Measurements from ENCODE around the gene HOOK2. TPM values are rescaled to one million over a fixed set of nuclear protein-coding genes. Genes with fewer than 3 reads are reported as not detected.

HOOK2 gene
- total RNA-seq, 1 donor from 2014 or later, result 30.3 TPM

DNA sequence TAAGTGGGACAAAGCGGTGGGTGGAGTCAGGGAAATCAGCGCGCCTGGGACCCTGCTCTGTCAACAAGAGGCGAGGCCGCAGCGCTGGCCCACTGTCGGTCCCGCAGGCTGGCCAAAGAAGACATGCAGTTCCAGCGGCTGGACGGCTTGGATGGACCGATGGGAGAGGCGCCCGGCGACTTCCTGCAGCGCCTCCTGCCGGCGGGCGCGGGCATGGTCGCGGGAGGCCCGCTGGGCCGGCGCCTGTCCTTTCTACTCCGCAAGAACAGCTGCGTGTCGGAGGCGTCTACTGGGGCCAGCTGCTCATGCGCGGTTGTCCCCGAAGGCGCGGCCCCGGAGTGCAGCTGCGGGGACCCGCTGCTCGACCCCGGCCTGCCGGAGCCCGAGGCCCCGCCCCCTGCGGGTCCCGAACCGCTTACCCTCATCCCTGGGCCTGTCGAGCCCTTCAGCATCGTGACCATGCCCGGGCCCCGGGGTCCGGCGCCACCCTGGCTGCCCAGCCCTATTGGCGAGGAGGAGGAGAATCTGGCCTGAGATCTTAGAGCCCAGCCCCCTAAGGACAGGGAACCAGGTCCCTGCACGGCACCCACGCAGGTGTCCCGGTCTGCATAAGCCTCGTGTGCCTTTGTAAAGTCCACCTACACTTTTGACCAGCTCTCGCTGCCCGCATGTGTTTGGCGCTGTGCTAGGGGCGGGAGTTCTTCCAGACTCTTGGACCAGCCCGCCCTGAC, 17.6 kb downstream of the HOOK2 start:
- Mint-ChIP-seq H3K4me3 (ENCODE audit: unreplicated experiment) (no peak overlapping the region), H3K27me3 (ENCODE audit: unreplicated experiment) (peaks cover 2% of the 10 kb centered on the region), H3K4me1 (ENCODE audit: unreplicated experiment) (peaks cover 2% of the 10 kb centered on the region), H3K27ac (ENCODE audit: unreplicated experiment) (no peak overlapping the region), H3K36me3 (ENCODE audit: low read depth, unreplicated experiment) (no peaks in the 10 kb centered on the region), H3K9me3 (ENCODE audit: unreplicated experiment) (no peaks in the 10 kb centered on the region)
- TF ChIP-seq, protein P1, sequence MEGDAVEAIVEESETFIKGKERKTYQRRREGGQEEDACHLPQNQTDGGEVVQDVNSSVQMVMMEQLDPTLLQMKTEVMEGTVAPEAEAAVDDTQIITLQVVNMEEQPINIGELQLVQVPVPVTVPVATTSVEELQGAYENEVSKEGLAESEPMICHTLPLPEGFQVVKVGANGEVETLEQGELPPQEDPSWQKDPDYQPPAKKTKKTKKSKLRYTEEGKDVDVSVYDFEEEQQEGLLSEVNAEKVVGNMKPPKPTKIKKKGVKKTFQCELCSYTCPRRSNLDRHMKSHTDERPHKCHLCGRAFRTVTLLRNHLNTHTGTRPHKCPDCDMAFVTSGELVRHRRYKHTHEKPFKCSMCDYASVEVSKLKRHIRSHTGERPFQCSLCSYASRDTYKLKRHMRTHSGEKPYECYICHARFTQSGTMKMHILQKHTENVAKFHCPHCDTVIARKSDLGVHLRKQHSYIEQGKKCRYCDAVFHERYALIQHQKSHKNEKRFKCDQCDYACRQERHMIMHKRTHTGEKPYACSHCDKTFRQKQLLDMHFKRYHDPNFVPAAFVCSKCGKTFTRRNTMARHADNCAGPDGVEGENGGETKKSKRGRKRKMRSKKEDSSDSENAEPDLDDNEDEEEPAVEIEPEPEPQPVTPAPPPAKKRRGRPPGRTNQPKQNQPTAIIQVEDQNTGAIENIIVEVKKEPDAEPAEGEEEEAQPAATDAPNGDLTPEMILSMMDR (IDR thresholded peaks at IDR 0.05; ENCODE audit: unreplicated experiment), result peak; percentile 98
- DNase-seq (ENCODE audit: low spot score), result peak; percentile 90

DNA sequence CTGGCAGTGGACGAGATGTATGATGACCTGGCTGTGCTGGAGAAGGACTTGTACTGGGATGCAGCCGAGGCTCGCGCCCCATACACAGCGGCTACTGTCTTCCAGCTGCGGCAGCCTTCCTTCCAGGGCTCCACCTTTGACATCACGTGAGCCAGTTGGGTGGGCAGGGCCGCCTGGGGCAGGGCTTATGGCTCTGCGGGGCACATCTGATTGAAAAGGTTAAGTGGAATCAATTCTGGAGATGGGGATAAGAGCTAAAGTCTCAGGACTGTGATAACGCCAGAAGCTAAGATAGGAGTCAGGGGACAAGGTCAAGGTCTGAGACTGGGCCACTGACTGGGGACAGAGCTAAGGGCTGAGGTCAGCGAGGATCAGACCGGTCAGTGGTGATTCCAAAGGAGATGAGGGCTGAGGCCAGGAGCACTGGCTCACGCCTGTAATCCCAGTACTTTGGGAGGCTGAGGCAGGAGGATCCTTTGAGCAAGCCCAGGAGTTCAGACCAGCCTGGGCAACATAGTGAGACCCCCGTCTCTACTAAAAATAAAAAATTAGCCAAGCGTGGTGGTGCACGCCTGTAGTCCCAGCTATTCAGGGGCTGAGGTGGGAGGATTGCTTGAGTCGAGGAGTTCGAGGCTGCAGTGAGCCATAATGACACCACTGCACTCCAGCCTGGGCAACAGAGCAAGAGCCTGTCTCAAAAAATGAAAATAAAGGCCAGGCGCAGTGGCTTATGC, 19.0 kb downstream of the HOOK2 start:
- TF ChIP-seq, protein P1 (IDR thresholded peaks at IDR 0.05; ENCODE audit: unreplicated experiment), result no peak
- no peak for DNase-seq (ENCODE audit: low spot score)
- H3K4me1 Mint-ChIP-seq (ENCODE audit: unreplicated experiment), result peaks cover 6% of the 10 kb centered on the region
- peaks cover 2% of the 10 kb centered on the region for H3K27me3 Mint-ChIP-seq (ENCODE audit: unreplicated experiment)
- no peak overlapping the region for H3K4me3 Mint-ChIP-seq (ENCODE audit: unreplicated experiment)
- H3K27ac Mint-ChIP-seq (ENCODE audit: unreplicated experiment), result no peak overlapping the region
- H3K9me3 Mint-ChIP-seq (ENCODE audit: unreplicated experiment), result no peaks in the 10 kb centered on the region
- no peaks in the 10 kb centered on the region for H3K36me3 Mint-ChIP-seq (ENCODE audit: low read depth, unreplicated experiment)

DNA sequence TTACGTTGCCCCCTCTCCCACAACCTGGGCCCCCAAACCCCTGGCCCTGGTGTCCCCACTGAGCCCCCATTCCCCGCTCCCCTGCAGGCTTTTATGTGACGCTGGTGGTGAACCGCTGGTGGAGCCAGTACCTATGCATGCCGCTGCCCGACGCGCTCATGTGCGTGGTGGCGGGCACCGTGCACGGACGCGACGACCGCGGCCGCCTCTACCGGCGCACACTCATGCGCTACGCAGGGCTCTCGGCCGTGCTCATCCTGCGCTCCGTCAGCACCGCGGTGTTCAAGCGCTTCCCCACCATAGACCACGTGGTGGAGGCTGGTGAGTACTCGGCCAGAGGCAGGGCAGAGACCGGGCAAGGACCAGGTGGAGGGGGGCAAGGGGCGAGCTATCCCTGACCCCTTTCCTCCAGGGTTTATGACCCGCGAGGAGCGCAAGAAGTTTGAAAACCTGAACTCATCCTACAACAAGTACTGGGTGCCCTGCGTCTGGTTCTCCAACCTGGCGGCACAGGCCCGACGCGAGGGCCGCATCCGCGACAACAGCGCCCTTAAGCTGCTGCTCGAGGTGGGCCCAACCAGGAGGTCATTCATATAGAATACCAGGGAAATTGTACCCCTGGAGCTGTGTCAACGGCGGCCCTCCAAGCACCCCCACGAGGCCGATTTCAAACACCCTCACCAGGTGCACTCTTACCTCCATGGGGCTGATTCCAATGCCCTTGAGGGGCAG, 20.7 kb downstream of the HOOK2 start:
- Mint-ChIP-seq H3K4me3 (ENCODE audit: unreplicated experiment) (no peak overlapping the region), H3K9me3 (ENCODE audit: unreplicated experiment) (no peaks in the 10 kb centered on the region), H3K4me1 (ENCODE audit: unreplicated experiment) (peaks cover 10% of the 10 kb centered on the region), H3K36me3 (ENCODE audit: low read depth, unreplicated experiment) (no peaks in the 10 kb centered on the region), H3K27me3 (ENCODE audit: unreplicated experiment) (peaks cover 9% of the 10 kb centered on the region), H3K27ac (ENCODE audit: unreplicated experiment) (no peak overlapping the region)
- DNase-seq (ENCODE audit: low spot score), result no peak
- TF ChIP-seq, protein P1 (IDR thresholded peaks at IDR 0.05; ENCODE audit: unreplicated experiment), result no peak

DNA sequence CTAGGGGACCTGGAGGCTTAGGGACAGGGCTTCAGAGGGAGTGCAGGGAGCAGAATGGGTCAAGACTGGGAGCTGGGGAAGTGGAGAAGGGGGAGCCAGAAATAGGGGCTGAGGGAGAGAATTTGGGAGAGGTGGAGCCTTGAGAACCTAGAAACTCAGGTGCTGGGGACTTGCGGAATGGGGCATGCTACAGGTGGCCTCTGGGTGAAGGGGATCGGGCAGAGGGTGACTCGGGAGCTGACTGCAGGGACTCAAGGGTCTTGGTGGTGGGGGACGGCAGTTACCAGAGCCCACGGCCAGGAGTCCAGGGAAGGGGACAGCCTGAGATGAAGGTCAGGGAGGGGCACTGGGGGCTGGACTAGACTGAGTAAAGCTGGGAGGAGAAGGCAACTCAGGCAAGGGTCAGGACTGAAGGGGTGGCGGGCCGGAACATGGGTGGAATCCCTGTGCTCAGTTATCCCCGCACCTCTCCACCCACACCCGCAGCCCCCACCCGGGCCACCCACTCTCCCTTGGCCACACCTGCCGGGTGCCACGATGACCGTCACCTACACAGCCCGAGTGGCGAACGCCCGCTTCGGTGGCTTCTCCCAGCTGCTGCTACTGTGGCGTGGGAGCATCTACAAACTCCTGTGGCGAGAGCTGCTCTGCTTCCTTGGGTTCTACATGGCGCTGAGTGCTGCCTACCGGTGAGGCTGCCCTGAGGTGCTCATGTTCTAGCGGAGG, 23.1 kb downstream of the HOOK2 start:
- TF ChIP-seq, protein P1 (IDR thresholded peaks at IDR 0.05; ENCODE audit: unreplicated experiment), result no peak
- H3K4me1 Mint-ChIP-seq (ENCODE audit: unreplicated experiment), result peaks cover 8% of the 10 kb centered on the region
- H3K27me3 Mint-ChIP-seq (ENCODE audit: unreplicated experiment), result peaks cover 11% of the 10 kb centered on the region
- H3K36me3 Mint-ChIP-seq (ENCODE audit: low read depth, unreplicated experiment), result peaks cover 12% of the 10 kb centered on the region
- H3K27ac Mint-ChIP-seq (ENCODE audit: unreplicated experiment), result no peak overlapping the region
- H3K9me3 Mint-ChIP-seq (ENCODE audit: unreplicated experiment), result no peaks in the 10 kb centered on the region
- no peak for DNase-seq (ENCODE audit: low spot score)
- no peak overlapping the region for H3K4me3 Mint-ChIP-seq (ENCODE audit: unreplicated experiment)

Measured in endothelial cell (in vitro differentiated cells).